SK-N-SH (cell line): ENCODE measurements around the gene NOL4L. TPM values are rescaled to one million over a fixed set of nuclear protein-coding genes. Genes with fewer than 3 reads are reported as not detected.

Experiments used
- CTCF ChIA-PET: fragments of 300-600, 350-600 bp; formaldehyde crosslinking; extraction: SDS; loops from one replicate; lab custom pipeline; 2021; lab: Yijun Ruan, JAX
- POLR2A ChIA-PET: fragments of 350-600 bp; sonication (Branson Sonifier 250); formaldehyde crosslinking; extraction: SDS; loops from one replicate; lab custom pipeline; 2020; ENCODE audit warnings: antibody characterized with exemption, inconsistent platforms; lab: Yijun Ruan, JAX
- DNase-seq: peaks from one replicate; pipeline ENCODE4 v3.0.0; 2012
- H2AFZ ChIP-seq: fragments of 200-600 bp; sonication (generic); 2 replicates; pipeline ENCODE4 v1.8.1; 2016; ENCODE audit warnings: antibody characterized with exemption, mild to moderate bottlenecking, low read depth
- H3F3A ChIP-seq: fragments of 200-600 bp; sonication (generic); replicated peaks from 2 replicates; pipeline ENCODE3; 2016; ENCODE audit warnings: antibody characterized with exemption, mild to moderate bottlenecking; ENCODE audit not compliant: insufficient read depth
- H3K27ac ChIP-seq, 2 experiments: fragments of 200-500 bp in 1 of 2; fragments of 200-600 bp in 1 of 2; sonication (Bioruptor generic) in 1 of 2; sonication (generic), shearing (Covaris generic) in 1 of 2; 2 replicates each; pipeline versions ENCODE4 v1.5.1 to v1.6.1; 2014 to 2016; ENCODE audit warnings: low read depth in 2 of 2, inconsistent platforms in 1 of 2, low read length in 1 of 2, mild to moderate bottlenecking in 1 of 2, mixed read lengths in 1 of 2
- H3K27me3 ChIP-seq: fragments of 200-600 bp; sonication (generic), shearing (Covaris generic); 2 replicates; pipeline ENCODE4 v1.6.1; 2016; ENCODE audit warnings: mixed run types; ENCODE audit not compliant: insufficient read depth
- H3K36me3 ChIP-seq, 2 experiments: fragments of 200-500 bp in 1 of 2; fragments of 200-600 bp in 1 of 2; sonication (Bioruptor generic) in 1 of 2; sonication (generic) in 1 of 2; replicated peaks in 1 of 2; 2 replicates each; pipeline versions ENCODE3 to v1.5.1; 2014 to 2016; ENCODE audit warnings: low read length in 1 of 2, mild to moderate bottlenecking in 1 of 2; ENCODE audit not compliant: insufficient read depth in 2 of 2, control insufficient read depth in 1 of 2
- H3K4me1 ChIP-seq, 2 experiments: fragments of 200-500 bp in 1 of 2; fragments of 200-600 bp in 1 of 2; sonication (Bioruptor generic) in 1 of 2; sonication (generic), shearing (Covaris generic) in 1 of 2; 2 replicates each; pipeline versions ENCODE4 v1.5.1 to v1.6.1; 2014 to 2016; ENCODE audit warnings: low read depth in 1 of 2, low read length in 1 of 2, mixed run types in 1 of 2; ENCODE audit not compliant: insufficient read depth in 2 of 2, control insufficient read depth in 1 of 2
- H3K4me2 ChIP-seq: fragments of 200-600 bp; sonication (generic), shearing (Covaris generic); 2 replicates; pipeline ENCODE4 v1.6.1; 2017; ENCODE audit warnings: mixed run types
- H3K4me3 ChIP-seq, 2 experiments: fragments of 200-500 bp in 1 of 2; fragments of 200-600 bp in 1 of 2; sonication (Bioruptor generic) in 1 of 2; sonication (generic), shearing (Covaris generic) in 1 of 2; 2 replicates each; pipeline versions ENCODE4 v1.5.1 to v1.8.1; 2014 to 2016; ENCODE audit warnings: low read depth in 2 of 2, inconsistent platforms in 1 of 2, low read length in 1 of 2, mild to moderate bottlenecking in 1 of 2, mixed read lengths in 1 of 2, moderate library complexity in 1 of 2
- H3K79me2 ChIP-seq: fragments of 200-600 bp; sonication (generic); 2 replicates; pipeline ENCODE4 v1.8.1; 2017; ENCODE audit warnings: mild to moderate bottlenecking; ENCODE audit not compliant: insufficient read depth
- H3K9ac ChIP-seq: fragments of 200-600 bp; sonication (generic); 2 replicates; pipeline ENCODE4 v1.6.1; 2017; ENCODE audit warnings: mixed run types
- H3K9me2 ChIP-seq: fragments of 200-600 bp; sonication (generic); 2 replicates; pipeline ENCODE4 v1.6.1; 2017; ENCODE audit warnings: mixed run types
- H3K9me3 ChIP-seq: fragments of 200-600 bp; sonication (generic); 2 replicates; pipeline ENCODE4 v1.6.1; 2017; ENCODE audit warnings: mixed run types, mild to moderate bottlenecking, moderate library complexity
- H4K20me1 ChIP-seq: fragments of 200-600 bp; sonication (generic); 2 replicates; pipeline ENCODE4 v1.6.1; 2017; ENCODE audit warnings: mild to moderate bottlenecking, mixed run types; ENCODE audit not compliant: insufficient read depth
- CHD2 ChIP-seq: fragments of 150-350 bp; IDR thresholded peaks from 2 replicates; pipeline ENCODE4 v1.6.1; 2018; ENCODE audit warnings: low read length; ENCODE audit not compliant: partially characterized antibody
- FOXJ3 ChIP-seq: sonication (generic); formaldehyde crosslinking; IDR thresholded peaks from 2 replicates; pipeline ENCODE4 v1.5.1; 2020; ENCODE audit warnings: mild to moderate bottlenecking, missing genetic modification reagents
- FOXM1 ChIP-seq: IDR thresholded peaks from 2 replicates; pipeline ENCODE4 v1.4.0; 2012; ENCODE audit warnings: low read depth, mild to moderate bottlenecking
- GABPA ChIP-seq: IDR thresholded peaks from 2 replicates; pipeline ENCODE4 v1.4.0; 2012; ENCODE audit warnings: low read depth, mild to moderate bottlenecking
- GATA2 ChIP-seq: sonication (generic); formaldehyde crosslinking; IDR thresholded peaks from 2 replicates; pipeline ENCODE4 v1.5.0; 2020; ENCODE audit warnings: mild to moderate bottlenecking, missing genetic modification reagents
- JUND ChIP-seq: IDR thresholded peaks from 2 replicates; pipeline ENCODE4 v1.4.0; 2012
- MXI1 ChIP-seq: IDR thresholded peaks from 2 replicates; pipeline ENCODE4 v1.6.1; 2012; ENCODE audit warnings: mild to moderate bottlenecking, low read depth, low read length, improper control_type of control experiment
- NRF1 ChIP-seq: IDR thresholded peaks from 2 replicates; pipeline ENCODE4 v1.6.1; 2012; ENCODE audit warnings: low read depth, mild to moderate bottlenecking, low read length
- RAD21 ChIP-seq: IDR thresholded peaks from 2 replicates; pipeline ENCODE4 v1.6.1; 2012; ENCODE audit warnings: mild to moderate bottlenecking, low read length
- RCOR1 ChIP-seq: fragments of 150-350 bp; IDR thresholded peaks from 2 replicates; pipeline ENCODE4 v1.6.1; 2017; ENCODE audit warnings: antibody characterized with exemption, low read length
- RFX5 ChIP-seq: IDR thresholded peaks from 2 replicates; pipeline ENCODE4 v1.6.1; 2012; ENCODE audit warnings: mild to moderate bottlenecking, improper control_type of control experiment, low read length
- RXRA ChIP-seq: IDR thresholded peaks from 2 replicates; pipeline ENCODE4 v1.4.0; 2012; ENCODE audit warnings: low read depth, mild to moderate bottlenecking, borderline replicate concordance
- YY1 ChIP-seq: IDR thresholded peaks from 2 replicates; pipeline ENCODE4 v1.4.0; 2012; ENCODE audit warnings: low read depth, mild to moderate bottlenecking
- WGBS: methylation state at CpG from one replicate; pipeline ENCODE4 v1.1.6; 2017; ENCODE audit warnings: low lambda C conversion rate; 5-methylcytosine and 5-hydroxymethylcytosine counted together
- polyA plus RNA-seq, 3 experiments: library from polyadenylated mRNA; depleted of rRNA; stranded (reverse); fragments of >200 nt; gene quantifications; 2 replicates each; pipeline ENCODE4 v1.2.3, GENCODE V29; 2012
- TF ChIP-seq, protein P1 (sequence below): IDR thresholded peaks from 2 replicates; pipeline ENCODE4 v1.4.0; 2012; ENCODE audit warnings: low read depth, borderline replicate concordance
- TF ChIP-seq, protein P2 (sequence below): fragments of 150-350 bp; IDR thresholded peaks from 2 replicates; pipeline ENCODE4 v1.6.1; 2016; ENCODE audit warnings: mild to moderate bottlenecking, low read depth, low read length
- TF ChIP-seq, protein P3 (sequence below): IDR thresholded peaks from 2 replicates; pipeline ENCODE4 v1.4.0; 2012; ENCODE audit warnings: low read depth, borderline replicate concordance
- TF ChIP-seq, protein P4 (sequence below): IDR thresholded peaks from 2 replicates; pipeline ENCODE4 v1.6.1; 2012; ENCODE audit warnings: mild to moderate bottlenecking, low read depth, low read length, moderate library complexity
- TF ChIP-seq, protein P5 (sequence below): fragments of 200-600 bp; sonication (generic); IDR thresholded peaks from 2 replicates; pipeline ENCODE4 v1.6.1; 2017; ENCODE audit warnings: antibody characterized with exemption, mild to moderate bottlenecking, moderate library complexity

NOL4L gene
- polyA plus RNA-seq, 1 of the 3 experiments (the other 2 are of a cell fraction): 14.3 TPM

- Histone ChIP-seq H3K79me2 (no peaks in the 10 kb centered on the region), H3K4me3 (no peak overlapping the region), H3K9me3 (no peaks in the 10 kb centered on the region), H3K9ac (no peak overlapping the region), H3K4me2 (no peak overlapping the region), H3K27me3 (no peaks in the 10 kb centered on the region), H4K20me1 (no peaks in the 10 kb centered on the region), H3K27ac (no peak overlapping the region), H2AFZ (no peak overlapping the region), H3K9me2 (no peaks in the 10 kb centered on the region), H3F3A (no peaks in the 10 kb centered on the region), H3K36me3 (no peaks in the 10 kb centered on the region), H3K4me1 (peaks cover 0 to 16% of the 10 kb centered on the region in 2 experiments; a peak in 1 of 4 replicates)
- ChIA-PET CTCF (interaction anchor here (0.8 to 1.0 kb wide), 3 partner anchors 18 to 101 kb away, joined by 3 read pairs; no protein-coding TSS in a partner anchor), POLR2A (no interaction called here)
- TF ChIP-seq, protein P1, sequence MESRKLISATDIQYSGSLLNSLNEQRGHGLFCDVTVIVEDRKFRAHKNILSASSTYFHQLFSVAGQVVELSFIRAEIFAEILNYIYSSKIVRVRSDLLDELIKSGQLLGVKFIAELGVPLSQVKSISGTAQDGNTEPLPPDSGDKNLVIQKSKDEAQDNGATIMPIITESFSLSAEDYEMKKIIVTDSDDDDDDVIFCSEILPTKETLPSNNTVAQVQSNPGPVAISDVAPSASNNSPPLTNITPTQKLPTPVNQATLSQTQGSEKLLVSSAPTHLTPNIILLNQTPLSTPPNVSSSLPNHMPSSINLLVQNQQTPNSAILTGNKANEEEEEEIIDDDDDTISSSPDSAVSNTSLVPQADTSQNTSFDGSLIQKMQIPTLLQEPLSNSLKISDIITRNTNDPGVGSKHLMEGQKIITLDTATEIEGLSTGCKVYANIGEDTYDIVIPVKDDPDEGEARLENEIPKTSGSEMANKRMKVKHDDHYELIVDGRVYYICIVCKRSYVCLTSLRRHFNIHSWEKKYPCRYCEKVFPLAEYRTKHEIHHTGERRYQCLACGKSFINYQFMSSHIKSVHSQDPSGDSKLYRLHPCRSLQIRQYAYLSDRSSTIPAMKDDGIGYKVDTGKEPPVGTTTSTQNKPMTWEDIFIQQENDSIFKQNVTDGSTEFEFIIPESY: no peak
- TF ChIP-seq RFX5 (no peak), JUND (no peak), YY1 (no peak), MXI1 (no peak), CHD2 (no peak), RAD21 (no peak), NRF1 (no peak), RCOR1 (no peak), FOXJ3 (CRISPR knock-in tag) (no peak), RXRA (no peak), FOXM1 (no peak), GABPA (no peak), GATA2 (CRISPR knock-in tag) (no peak)
- TF ChIP-seq, protein P2, sequence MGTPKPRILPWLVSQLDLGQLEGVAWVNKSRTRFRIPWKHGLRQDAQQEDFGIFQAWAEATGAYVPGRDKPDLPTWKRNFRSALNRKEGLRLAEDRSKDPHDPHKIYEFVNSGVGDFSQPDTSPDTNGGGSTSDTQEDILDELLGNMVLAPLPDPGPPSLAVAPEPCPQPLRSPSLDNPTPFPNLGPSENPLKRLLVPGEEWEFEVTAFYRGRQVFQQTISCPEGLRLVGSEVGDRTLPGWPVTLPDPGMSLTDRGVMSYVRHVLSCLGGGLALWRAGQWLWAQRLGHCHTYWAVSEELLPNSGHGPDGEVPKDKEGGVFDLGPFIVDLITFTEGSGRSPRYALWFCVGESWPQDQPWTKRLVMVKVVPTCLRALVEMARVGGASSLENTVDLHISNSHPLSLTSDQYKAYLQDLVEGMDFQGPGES: no peak
- TF ChIP-seq, protein P3, sequence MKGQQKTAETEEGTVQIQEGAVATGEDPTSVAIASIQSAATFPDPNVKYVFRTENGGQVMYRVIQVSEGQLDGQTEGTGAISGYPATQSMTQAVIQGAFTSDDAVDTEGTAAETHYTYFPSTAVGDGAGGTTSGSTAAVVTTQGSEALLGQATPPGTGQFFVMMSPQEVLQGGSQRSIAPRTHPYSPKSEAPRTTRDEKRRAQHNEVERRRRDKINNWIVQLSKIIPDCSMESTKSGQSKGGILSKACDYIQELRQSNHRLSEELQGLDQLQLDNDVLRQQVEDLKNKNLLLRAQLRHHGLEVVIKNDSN: no peak
- TF ChIP-seq, protein P4, sequence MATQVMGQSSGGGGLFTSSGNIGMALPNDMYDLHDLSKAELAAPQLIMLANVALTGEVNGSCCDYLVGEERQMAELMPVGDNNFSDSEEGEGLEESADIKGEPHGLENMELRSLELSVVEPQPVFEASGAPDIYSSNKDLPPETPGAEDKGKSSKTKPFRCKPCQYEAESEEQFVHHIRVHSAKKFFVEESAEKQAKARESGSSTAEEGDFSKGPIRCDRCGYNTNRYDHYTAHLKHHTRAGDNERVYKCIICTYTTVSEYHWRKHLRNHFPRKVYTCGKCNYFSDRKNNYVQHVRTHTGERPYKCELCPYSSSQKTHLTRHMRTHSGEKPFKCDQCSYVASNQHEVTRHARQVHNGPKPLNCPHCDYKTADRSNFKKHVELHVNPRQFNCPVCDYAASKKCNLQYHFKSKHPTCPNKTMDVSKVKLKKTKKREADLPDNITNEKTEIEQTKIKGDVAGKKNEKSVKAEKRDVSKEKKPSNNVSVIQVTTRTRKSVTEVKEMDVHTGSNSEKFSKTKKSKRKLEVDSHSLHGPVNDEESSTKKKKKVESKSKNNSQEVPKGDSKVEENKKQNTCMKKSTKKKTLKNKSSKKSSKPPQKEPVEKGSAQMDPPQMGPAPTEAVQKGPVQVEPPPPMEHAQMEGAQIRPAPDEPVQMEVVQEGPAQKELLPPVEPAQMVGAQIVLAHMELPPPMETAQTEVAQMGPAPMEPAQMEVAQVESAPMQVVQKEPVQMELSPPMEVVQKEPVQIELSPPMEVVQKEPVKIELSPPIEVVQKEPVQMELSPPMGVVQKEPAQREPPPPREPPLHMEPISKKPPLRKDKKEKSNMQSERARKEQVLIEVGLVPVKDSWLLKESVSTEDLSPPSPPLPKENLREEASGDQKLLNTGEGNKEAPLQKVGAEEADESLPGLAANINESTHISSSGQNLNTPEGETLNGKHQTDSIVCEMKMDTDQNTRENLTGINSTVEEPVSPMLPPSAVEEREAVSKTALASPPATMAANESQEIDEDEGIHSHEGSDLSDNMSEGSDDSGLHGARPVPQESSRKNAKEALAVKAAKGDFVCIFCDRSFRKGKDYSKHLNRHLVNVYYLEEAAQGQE: no peak
- TF ChIP-seq, protein P5, sequence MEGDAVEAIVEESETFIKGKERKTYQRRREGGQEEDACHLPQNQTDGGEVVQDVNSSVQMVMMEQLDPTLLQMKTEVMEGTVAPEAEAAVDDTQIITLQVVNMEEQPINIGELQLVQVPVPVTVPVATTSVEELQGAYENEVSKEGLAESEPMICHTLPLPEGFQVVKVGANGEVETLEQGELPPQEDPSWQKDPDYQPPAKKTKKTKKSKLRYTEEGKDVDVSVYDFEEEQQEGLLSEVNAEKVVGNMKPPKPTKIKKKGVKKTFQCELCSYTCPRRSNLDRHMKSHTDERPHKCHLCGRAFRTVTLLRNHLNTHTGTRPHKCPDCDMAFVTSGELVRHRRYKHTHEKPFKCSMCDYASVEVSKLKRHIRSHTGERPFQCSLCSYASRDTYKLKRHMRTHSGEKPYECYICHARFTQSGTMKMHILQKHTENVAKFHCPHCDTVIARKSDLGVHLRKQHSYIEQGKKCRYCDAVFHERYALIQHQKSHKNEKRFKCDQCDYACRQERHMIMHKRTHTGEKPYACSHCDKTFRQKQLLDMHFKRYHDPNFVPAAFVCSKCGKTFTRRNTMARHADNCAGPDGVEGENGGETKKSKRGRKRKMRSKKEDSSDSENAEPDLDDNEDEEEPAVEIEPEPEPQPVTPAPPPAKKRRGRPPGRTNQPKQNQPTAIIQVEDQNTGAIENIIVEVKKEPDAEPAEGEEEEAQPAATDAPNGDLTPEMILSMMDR: no peak
- 82% methylated on average over 16 of the region's 16 CpGs for whole genome bisulfite sequencing
- DNase-seq: no peak
These were observed 36.9 kb upstream of the NOL4L start for GRCh38 chr20:32621891-32622584.
